Liver (tissue), 9 donors: ENCODE results near the gene PLA2G4A. TPM values are rescaled to one million over a fixed set of nuclear protein-coding genes. Genes with fewer than 3 reads are reported as not detected.

Experiments
- DNase-seq: peaks from one replicate; pipeline ENCODE4 v3.0.0-alpha.2; 2017; ENCODE audit warnings: low spot score
- H3K27ac ChIP-seq, 2 donors: one replicate each; pipeline ENCODE4 v1.7.0; 2013; ENCODE audit warnings: inconsistent platforms in 2 of 2, low read length in 2 of 2, control low read depth in 1 of 2, low read depth in 1 of 2, mild to moderate bottlenecking in 1 of 2
- H3K27me3 ChIP-seq, 4 donors: one replicate each; pipeline versions ENCODE4 v1.6.1 to v1.7.0; 2013; ENCODE audit warnings: low read length in 3 of 4, inconsistent platforms in 1 of 4, mild to moderate bottlenecking in 1 of 4, moderate library complexity in 1 of 4; ENCODE audit not compliant: control insufficient read depth in 4 of 4, insufficient read depth in 4 of 4
- H3K36me3 ChIP-seq, 4 donors: one replicate each; pipeline versions ENCODE4 v1.6.1 to v1.7.0; 2013; ENCODE audit warnings: low read length in 3 of 4, mild to moderate bottlenecking in 3 of 4, low read depth in 1 of 4, moderate library complexity in 1 of 4; ENCODE audit not compliant: control insufficient read depth in 4 of 4, insufficient read depth in 3 of 4
- H3K4me1 ChIP-seq, 4 donors: one replicate each; pipeline versions ENCODE4 v1.6.1 to v1.7.0; 2013; ENCODE audit warnings: low read length in 3 of 4, mild to moderate bottlenecking in 3 of 4, moderate library complexity in 1 of 4; ENCODE audit not compliant: control insufficient read depth in 4 of 4, insufficient read depth in 4 of 4
- H3K4me3 ChIP-seq, 3 donors: one replicate each; pipeline versions ENCODE4 v1.6.1 to v1.7.0; 2013; ENCODE audit warnings: low read length in 3 of 3, control low read depth in 1 of 3, low read depth in 1 of 3, mild to moderate bottlenecking in 1 of 3
- H3K9ac ChIP-seq, 2 donors: one replicate each; pipeline ENCODE4 v1.7.0; 2013; ENCODE audit warnings: low read length in 2 of 2, mild to moderate bottlenecking in 2 of 2, moderate library complexity in 2 of 2, control low read depth in 1 of 2, low read depth in 1 of 2
- H3K9me3 ChIP-seq, 4 donors: one replicate each; pipeline versions ENCODE4 v1.6.1 to v1.7.0; 2013; ENCODE audit warnings: low read length in 3 of 4; ENCODE audit not compliant: control insufficient read depth in 4 of 4
- ATF3 ChIP-seq: IDR thresholded peaks from 2 replicates; pipeline ENCODE4 v1.6.1; 2016; ENCODE audit warnings: antibody characterized with exemption
- CTCF ChIP-seq: fragments of 150-350 bp; IDR thresholded peaks from 2 replicates; pipeline ENCODE4 v1.5.1; 2017; ENCODE audit warnings: improper control_type of control experiment, low read depth, low read length; ENCODE audit not compliant: missing input control
- EGR1 ChIP-seq, 2 donors: IDR thresholded peaks; 2 replicates each; pipeline ENCODE4 v1.6.1; 2016 to 2018; ENCODE audit warnings: antibody characterized with exemption in 2 of 2, low read depth in 2 of 2
- FOXA1 ChIP-seq: IDR thresholded peaks from 2 replicates; pipeline ENCODE4 v1.6.1; 2016; ENCODE audit warnings: antibody characterized with exemption
- FOXA2 ChIP-seq: IDR thresholded peaks from 2 replicates; pipeline ENCODE4 v1.6.1; 2016; ENCODE audit warnings: antibody characterized with exemption
- HNF4A ChIP-seq, 2 donors: conservative IDR thresholded peaks; 2 replicates each; pipeline ENCODE4 v1.6.1; 2016; ENCODE audit warnings: antibody characterized with exemption in 2 of 2, mild to moderate bottlenecking in 2 of 2
- HNF4G ChIP-seq: IDR thresholded peaks from 2 replicates; pipeline ENCODE4 v1.6.1; 2016; ENCODE audit warnings: antibody characterized with exemption
- JUND ChIP-seq, 2 donors: IDR thresholded peaks; 2 replicates each; pipeline ENCODE4 v1.6.1; 2016; ENCODE audit warnings: antibody characterized with exemption in 2 of 2
- NR2F2 ChIP-seq: IDR thresholded peaks from 2 replicates; pipeline ENCODE4 v1.6.1; 2016; ENCODE audit warnings: antibody characterized with exemption
- RAD21 ChIP-seq, 2 donors: IDR thresholded peaks; 2 replicates each; pipeline ENCODE4 v1.6.1; 2016; ENCODE audit warnings: antibody characterized with exemption in 2 of 2, mild to moderate bottlenecking in 2 of 2
- SP1 ChIP-seq: IDR thresholded peaks from 2 replicates; pipeline ENCODE4 v1.6.1; 2018; ENCODE audit warnings: antibody characterized with exemption, mild to moderate bottlenecking
- WGBS: extraction: QIAGEN DNeasy Blood & Tissue Kit; methylation state at CpG from one replicate; pipeline ENCODE4 v1.1.7; 2013; 5-methylcytosine and 5-hydroxymethylcytosine counted together
- polyA plus RNA-seq, 2 donors: library from polyadenylated mRNA; stranded (reverse) in 1 of 2; unstranded in 1 of 2; fragments of 200-250 nt in 1 of 2; fragments of >200 nt in 1 of 2; fragmentation: Nextera tagmentation in 1 of 2; extraction: Ambion mirVana in 1 of 2; gene quantifications; one replicate each; pipeline versions ENCODE4 v1.2.1 to v1.2.3, GENCODE V29; 2013 to 2015
- total RNA-seq, 2 donors: library from RNA; depleted of rRNA; stranded (reverse); fragments of >200 nt; gene quantifications; one replicate each; pipeline ENCODE4 v1.2.3, GENCODE V29; 2014
- TF ChIP-seq, protein P1 (sequence below): IDR thresholded peaks from 2 replicates; pipeline ENCODE4 v1.6.1; 2016; ENCODE audit warnings: antibody characterized with exemption
- TF ChIP-seq, protein P2 (sequence below): IDR thresholded peaks from 2 replicates; pipeline ENCODE4 v1.6.1; 2016; ENCODE audit warnings: antibody characterized with exemption, mild to moderate bottlenecking
- TF ChIP-seq, protein P3 (sequence below): IDR thresholded peaks from 2 replicates; pipeline ENCODE4 v1.6.1; 2016; ENCODE audit warnings: antibody characterized with exemption
- donor health status: healthy.
- donor health status: healthy.
- donor health status: healthy.
- donor health status: healthy.
- donor health status: healthy.

PLA2G4A gene
- total and polyA plus RNA-seq, 4 donors, result 0.39 to 2.5 (median 1.1) TPM

DNA sequence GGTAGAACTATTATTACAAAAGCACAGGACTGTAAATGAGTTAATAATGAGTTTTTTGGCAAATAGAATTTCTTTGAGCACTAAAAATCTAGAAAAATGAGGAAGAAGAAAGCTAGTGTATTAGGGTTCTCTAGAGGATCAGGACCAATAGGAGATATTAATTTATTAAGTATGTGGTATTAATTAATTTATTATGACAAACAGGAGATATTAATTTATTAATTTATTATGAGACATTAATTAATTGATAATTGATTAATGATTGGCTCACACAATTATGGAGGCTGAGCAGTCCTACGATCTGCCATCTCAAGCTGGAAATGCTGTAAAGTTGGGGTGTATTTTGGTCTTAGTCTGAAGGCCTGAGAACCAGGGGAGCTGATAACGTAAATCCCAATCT is 31.2 kb downstream of the PLA2G4A start (continued):
- no peak for TF ChIP-seq ATF3

GRCh38 chr1:186864296-186864695 is 35.5 kb downstream of the PLA2G4A start:
- Histone ChIP-seq H3K4me3 (no peak overlapping the region), H3K27me3 (no peaks in the 10 kb centered on the region), H3K36me3 (no peaks in the 10 kb centered on the region), H3K9ac (no peak overlapping the region), H3K4me1 (no peaks in the 10 kb centered on the region), H3K27ac (no peak overlapping the region), H3K9me3 (no peaks in the 10 kb centered on the region)
- DNase-seq, result no peak
- TF ChIP-seq HNF4A (conservative IDR thresholded peaks at IDR 0.05) (no peak), ATF3 (no peak), JUND (IDR thresholded peaks at IDR 0.05) (no peak), CTCF (no peak), HNF4G (no peak), FOXA1 (no peak), NR2F2 (no peak), EGR1 (IDR thresholded peaks at IDR 0.05; ENCODE audit: low read depth in 2 of 2) (no peak), RAD21 (IDR thresholded peaks at IDR 0.05) (no peak), FOXA2 (no peak), SP1 (no peak)
- TF ChIP-seq, protein P1, sequence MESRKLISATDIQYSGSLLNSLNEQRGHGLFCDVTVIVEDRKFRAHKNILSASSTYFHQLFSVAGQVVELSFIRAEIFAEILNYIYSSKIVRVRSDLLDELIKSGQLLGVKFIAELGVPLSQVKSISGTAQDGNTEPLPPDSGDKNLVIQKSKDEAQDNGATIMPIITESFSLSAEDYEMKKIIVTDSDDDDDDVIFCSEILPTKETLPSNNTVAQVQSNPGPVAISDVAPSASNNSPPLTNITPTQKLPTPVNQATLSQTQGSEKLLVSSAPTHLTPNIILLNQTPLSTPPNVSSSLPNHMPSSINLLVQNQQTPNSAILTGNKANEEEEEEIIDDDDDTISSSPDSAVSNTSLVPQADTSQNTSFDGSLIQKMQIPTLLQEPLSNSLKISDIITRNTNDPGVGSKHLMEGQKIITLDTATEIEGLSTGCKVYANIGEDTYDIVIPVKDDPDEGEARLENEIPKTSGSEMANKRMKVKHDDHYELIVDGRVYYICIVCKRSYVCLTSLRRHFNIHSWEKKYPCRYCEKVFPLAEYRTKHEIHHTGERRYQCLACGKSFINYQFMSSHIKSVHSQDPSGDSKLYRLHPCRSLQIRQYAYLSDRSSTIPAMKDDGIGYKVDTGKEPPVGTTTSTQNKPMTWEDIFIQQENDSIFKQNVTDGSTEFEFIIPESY, result no peak
- TF ChIP-seq, protein P2, sequence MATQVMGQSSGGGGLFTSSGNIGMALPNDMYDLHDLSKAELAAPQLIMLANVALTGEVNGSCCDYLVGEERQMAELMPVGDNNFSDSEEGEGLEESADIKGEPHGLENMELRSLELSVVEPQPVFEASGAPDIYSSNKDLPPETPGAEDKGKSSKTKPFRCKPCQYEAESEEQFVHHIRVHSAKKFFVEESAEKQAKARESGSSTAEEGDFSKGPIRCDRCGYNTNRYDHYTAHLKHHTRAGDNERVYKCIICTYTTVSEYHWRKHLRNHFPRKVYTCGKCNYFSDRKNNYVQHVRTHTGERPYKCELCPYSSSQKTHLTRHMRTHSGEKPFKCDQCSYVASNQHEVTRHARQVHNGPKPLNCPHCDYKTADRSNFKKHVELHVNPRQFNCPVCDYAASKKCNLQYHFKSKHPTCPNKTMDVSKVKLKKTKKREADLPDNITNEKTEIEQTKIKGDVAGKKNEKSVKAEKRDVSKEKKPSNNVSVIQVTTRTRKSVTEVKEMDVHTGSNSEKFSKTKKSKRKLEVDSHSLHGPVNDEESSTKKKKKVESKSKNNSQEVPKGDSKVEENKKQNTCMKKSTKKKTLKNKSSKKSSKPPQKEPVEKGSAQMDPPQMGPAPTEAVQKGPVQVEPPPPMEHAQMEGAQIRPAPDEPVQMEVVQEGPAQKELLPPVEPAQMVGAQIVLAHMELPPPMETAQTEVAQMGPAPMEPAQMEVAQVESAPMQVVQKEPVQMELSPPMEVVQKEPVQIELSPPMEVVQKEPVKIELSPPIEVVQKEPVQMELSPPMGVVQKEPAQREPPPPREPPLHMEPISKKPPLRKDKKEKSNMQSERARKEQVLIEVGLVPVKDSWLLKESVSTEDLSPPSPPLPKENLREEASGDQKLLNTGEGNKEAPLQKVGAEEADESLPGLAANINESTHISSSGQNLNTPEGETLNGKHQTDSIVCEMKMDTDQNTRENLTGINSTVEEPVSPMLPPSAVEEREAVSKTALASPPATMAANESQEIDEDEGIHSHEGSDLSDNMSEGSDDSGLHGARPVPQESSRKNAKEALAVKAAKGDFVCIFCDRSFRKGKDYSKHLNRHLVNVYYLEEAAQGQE, result no peak
- TF ChIP-seq, protein P3, sequence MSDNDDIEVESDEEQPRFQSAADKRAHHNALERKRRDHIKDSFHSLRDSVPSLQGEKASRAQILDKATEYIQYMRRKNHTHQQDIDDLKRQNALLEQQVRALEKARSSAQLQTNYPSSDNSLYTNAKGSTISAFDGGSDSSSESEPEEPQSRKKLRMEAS, result no peak
- WGBS, result 86% methylated on average over 1 of the region's 1 CpG
